Brain pericyte (primary cell): ENCODE data around the gene ZNF831.

Experiments
- DNase-seq: peaks from one replicate; pipeline ENCODE4 v3.0.0-alpha.2; 2012; ENCODE audit warnings: low read depth, low spot score

ZNF831 gene

DNA sequence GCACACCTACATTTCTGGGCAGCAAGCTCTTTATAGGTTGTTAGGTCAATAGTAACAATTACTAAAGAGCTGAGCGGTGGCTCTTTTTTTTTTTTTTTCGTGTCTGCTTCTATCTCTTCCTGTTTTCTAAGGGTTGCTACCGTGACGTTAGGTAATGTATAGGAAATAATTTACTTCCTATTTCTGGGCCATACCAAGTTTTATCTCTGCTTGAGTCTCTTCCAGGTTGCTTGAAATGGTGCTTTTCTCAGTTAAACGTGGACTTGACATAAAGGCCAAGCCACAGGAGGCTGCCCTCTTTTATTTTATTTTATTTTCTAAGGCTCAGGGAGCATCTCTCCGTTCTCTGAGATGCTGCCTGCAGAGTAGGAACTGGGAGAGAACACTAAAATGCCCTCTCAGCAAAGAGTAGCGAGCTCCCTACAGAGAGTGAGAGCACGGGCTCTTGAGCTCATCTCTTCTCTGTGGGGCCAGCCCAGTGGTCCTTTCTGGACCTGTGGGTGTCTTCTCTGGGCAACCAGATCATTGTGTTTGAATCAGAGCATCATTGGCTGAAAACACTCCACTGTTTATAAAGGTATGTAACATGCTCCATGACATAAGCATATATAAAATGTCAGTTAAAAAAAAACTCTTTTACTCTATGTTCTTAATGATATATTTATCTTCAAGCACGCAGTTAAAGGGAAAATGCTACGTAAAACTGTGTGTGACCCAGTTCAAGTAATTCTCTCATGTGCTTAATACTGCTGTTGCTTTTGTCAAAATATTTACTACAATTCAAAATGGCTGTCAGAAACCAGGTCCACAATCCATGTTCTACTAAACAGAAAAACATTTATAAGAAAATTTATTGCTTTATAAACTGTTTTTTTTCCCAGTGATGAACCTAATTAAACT is at the start of gene ZNF831:
ZNF831 (plus strand) TSS at position 191 of the 900 bp plus-strand sequence. CDS start 27,199 bp downstream, outside the sequence.
- DNase-seq = no peak

DNA sequence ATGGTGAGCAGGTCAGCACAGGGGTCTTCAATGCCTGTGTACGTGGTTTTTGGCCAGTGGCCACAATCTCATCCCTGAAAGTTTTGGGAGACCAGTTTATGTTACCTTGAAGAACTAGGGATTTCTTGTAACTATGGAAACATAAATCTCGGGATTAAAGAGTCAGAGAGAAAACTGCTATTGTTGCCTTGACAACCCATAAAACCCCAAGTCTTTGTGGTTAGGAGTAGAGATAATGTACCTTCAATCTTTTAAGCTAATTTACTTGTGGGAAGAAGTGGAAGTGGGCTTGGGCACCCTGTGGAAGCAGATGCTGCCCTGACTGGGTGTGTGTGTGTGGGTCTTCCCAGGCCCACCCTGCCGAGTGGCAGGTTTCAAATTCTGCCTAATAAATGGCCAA is 46.1 kb upstream of the ZNF831 start:
- DNase-seq = no peak

DNA sequence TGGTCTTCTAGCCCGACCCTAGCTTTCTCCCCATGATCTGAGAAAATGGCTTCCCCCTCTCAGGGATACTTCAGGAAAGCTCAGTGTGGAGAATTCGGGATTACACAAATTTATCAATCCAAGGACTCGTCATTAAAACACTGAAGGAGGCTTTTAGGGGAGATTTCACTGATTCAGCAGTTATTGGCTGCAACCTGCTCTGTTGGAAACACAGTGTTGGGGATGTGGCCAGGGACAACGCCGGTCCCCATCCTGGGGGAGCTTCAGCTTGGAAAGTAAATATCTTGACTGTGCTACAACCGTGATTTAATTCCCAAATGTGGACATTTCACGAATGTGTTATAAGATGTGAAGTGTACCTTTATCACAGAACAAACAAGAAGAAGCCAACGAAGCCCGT is 44.8 kb upstream of the ZNF831 start:
- DNase-seq = no peak

DNA sequence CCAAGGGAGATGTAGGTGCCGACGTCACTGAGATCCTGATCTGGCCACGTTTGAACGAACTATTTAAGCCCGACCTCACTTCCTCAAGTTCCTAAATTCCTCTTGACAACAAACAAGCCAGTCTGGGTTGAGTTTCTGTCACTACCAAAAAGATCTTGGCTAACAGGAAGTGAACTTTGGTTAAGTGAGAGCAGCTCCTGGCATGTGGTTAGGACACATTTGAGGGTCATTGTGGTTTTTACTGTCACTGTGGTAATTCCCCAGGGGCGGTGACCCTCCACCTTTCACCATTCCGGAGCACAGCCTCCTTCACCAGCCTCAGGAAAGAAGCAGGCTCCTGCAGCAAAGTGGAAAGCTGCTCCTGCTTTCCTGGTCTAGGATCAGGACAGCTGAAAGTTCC is 43.1 kb upstream of the ZNF831 start:
- DNase-seq = no peak

DNA sequence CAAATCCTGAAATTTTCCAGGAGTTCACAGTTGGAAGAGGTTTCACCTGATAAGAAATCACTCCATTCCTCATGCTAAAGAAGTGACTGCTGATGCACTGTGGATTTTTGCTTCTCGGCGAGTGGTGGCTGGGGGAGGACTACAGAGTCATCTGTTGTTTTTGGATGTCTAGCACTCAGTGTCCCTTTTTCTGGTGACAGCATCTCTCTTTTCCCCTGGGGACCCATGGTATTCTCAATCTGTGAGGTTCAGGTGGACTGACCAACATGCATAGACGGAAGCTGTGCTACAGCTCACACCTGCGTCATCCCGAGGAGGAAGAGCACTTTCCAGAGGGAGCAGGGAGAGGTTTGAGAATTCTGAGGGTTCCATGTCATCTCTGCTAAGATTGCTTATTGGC is 42.7 kb upstream of the ZNF831 start:
- no peak for DNase-seq

DNA sequence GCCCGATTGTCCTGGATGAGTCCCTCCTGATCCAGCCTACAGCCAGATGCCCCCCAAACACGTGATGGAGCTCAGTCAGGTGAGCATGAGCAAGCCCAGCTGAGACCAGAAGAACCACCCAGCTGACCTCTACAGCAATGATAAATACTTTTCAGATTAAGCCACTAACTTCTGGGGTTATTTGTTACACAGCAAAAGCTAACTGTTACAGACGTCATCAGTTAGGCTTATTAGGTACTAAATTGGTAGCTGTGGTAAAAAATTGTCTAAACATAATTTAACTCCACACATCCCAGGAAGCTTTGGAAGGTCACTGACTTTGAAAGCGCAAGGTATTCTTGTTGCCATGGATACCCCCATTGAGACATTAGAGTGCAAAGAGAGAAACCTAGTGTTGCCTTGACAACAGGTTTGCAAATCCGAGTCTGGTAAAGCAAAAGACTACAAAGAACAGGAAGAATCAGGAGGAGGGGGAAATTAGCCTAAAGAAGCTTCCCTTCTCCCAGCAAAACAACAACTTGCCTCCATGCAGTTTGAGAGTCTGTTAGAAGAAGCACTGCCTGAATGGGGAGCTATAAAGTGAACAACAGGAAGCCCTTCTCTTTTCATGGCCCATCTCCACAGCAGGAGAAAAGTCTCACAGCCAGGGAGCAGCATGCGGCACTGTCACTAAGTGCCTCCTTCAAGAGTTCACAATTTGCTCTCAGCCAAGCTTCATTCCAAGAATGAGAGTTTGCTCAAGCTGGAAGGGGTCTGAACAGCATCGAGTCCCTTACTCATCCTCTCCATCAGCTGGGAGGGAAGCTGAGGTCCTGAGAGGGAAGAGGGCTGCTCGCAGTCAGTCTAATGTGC is 41.7 kb upstream of the ZNF831 start:
- DNase-seq = no peak

DNA sequence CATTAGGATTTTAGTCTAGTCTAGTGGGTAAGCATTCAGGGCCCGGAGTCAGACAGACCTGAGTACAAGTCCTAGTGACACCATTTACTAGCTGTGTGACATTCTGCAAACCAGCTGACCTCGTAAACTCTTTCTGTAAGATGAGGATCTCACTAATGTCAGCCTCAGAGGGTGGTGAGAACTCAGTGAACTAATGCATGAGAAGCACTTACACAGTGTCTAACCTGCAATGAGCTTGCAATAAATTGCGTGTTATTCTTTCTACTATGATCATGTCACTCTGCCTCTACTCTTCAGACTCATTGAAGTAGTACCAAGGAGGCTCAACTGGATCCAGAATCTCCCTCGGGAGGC is 41.1 kb upstream of the ZNF831 start:
- DNase-seq = no peak

DNA sequence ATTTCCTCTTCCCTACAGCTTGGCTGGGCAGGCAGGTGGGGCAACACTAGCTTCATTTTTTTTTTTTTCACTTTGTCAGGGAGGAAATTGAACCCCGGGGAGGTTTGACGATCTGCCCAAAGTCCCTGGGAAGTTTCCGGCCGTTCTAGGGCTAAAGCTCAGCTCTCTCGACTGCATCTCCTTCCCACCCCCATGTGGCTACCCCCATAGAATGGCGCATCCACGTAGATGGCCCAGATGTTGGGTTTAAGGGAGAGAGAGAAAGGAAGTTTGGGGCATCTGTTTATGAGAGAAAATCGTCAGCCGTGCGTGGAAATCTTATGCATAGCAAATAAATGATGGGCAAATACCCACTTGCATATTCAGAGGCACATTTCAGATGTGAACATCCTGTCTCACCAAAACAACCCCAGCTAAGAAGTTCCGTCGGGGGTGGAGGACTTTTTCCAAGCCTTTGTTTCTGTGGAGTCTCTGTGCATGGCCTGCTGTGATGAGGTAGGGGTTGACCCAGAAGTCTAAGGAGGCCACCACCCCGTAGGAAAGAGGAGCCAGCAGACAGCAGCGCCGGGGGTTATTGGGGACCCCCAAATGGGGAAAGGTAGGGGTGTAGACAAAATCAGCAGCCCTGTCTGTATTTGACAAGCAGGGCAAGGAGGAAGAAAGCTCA is 40.5 kb upstream of the ZNF831 start:
- no peak for DNase-seq

DNA sequence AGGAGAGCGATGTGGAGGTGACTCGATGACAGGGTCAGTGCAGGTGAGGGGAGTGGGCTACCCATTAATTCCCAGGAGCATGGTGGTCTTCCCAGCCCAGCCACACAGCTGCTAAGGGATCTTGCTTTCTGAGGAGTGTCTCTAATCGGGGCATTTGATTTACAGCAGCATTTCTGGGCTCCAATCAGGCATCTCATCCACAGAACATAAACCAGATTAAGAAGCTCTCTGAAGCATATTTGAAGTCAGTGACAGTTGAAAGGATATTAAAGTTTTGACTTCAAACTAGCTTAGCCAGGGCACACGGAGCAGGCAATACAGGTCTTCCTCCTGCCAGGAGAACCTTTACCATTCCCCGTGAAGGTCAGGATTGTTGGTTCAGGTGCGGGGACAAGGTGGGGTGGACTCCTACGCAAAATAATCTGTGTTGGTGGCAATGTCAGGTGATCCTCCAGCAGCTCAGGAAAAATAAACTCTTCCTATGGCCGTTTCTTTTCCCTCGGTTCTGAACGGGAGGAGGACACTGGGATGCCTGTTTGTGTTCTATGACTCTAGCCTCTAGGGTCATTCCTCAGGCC is 39.9 kb upstream of the ZNF831 start:
- DNase-seq = no peak

DNA sequence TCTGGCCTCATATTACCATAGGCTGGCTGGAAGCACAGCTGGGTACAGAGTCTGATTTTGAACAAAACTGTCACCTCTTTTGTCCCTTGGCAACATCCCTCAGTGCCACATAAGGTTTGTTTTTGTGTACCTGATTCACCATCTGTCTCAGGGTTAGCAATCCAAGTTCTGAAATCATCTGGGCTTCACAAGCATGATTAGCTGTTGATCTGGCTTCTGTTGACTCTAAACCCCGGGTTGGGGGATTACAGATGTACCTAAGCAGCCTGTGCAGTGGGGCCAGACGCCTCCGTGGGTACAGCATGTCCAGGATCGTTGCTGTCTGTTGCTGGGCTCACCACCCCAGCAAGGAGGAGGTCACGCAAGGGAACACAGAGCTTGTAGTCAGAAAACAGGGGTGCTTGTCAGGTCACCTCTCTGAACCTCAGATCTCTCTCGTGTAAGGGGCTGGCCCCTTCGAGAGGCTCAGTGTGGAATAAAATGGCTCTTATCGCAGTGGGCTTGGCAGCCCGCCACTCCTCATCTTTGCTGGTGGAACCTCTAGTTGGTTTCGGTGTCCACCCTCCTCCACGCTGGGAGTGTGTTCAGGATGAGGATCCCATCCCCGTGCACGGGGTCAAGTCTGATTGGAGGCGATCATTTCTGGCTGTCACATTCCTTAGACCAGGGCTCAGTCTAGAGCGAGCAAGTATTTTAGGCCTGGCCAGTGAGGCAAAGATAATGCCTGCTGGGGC is 39.2 kb upstream of the ZNF831 start:
- DNase-seq = no peak

DNA sequence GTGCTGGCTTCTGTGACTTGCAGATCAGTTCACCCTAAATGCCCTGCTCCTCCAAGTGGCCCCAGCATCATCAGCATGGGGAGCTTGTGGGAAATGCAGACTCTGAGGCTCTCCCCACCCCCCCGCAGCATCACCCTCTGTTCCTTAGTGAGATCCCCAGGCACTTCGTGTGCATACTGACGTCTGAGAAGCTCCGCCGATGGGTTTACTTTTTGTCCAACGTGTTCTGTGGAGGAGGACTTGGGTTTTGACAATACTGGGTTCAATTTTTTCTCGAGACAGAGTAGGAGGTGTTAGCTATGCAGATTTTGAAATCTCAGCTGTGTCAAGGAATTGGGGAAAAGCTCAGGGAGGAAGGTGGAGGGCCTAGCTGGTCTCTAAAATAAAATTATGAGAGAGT is 38.3 kb upstream of the ZNF831 start:
- DNase-seq = no peak

DNA sequence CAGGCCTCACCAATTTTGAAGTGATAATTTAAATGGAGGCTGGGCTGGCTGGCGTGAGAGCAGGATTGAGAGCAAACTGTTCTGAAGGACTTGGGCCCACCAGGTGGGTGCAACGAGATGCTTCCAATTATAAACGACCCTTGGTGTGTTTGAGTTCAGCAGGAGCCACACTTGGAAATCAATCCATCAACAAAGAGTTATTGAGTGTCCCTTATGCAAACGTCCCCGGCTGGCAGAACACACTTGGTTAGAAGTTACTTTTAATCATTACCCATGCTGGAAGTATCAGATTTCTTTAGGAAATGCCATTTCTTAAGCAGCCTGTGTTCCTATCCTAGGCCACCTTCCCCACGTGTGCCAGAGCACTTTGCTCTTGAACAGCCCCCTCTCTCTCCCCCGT is 37.8 kb upstream of the ZNF831 start:
- DNase-seq = no peak

DNA sequence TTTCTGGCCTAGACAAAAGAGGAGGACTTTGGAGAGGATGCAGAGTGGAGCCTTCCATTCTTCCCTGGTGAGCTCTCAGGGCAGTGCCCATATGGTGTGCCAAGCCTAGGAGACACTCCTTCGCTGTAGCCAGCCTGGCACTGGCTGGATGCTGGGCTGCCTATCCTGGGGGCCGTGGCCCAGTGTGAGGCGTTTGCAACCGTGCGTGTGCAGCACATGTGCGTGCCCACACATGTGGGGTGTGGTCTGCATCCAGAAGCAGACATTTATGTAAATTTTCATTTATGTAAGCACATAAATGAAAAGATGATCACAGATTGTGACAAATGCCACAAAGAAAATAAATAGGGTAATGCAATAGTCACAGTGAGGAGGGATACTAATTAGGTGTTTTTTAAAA is 35.8 kb upstream of the ZNF831 start:
- DNase-seq = no peak

DNA sequence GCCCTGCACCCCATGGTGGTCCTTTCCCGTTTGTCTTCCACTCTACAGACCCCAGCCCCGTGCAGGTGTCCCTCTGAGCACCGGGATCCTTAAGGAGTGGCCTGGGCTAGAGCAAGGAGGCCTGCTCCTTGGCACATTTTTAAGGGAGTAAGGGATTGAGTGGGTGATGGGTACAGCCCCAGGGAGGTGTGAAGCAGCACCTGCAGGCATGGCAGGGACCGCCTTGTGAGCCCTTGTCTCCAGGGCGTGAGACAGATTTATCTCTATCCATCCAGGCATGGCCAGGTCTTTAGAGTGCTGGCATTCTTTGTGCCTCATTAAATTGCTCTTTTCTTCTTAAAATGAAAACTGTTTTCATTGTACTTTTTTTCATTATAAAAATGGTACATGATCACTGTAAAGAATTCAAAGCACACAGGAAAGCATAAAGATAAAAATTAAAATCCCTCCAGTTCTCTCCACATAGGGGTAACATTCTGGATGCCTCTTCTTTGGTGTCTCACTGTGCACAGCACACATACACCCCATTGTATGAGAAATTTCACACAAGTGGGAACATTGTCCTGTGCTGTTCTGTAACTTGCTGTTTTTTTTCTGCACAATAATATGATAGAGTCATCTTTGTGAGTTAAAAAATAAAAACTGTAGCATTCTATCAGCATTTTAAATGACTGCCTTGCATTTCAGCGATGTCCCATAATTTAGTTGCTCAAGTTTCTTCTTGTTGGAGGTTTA is 31.9 kb upstream of the ZNF831 start:
- no peak for DNase-seq

DNA sequence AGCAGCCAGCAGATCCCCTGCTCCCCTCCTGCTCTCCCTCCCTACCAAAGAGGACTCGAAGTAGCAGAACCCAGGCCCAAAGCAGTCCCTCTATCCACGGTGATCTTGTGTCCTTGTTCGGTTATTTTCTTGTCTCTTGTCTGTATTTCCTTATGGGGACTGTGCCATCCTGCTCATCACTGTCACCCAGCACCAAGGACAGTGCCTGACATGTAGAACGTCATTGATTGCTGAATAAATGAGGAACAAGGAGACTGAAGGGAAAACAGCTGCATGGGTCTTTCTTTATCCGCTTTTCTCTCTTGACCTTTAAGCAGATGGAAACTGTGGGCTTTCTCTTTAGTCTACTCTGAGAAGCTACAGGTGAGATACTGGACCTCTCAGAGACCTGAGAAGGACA is 29.4 kb upstream of the ZNF831 start:
- no peak for DNase-seq

DNA sequence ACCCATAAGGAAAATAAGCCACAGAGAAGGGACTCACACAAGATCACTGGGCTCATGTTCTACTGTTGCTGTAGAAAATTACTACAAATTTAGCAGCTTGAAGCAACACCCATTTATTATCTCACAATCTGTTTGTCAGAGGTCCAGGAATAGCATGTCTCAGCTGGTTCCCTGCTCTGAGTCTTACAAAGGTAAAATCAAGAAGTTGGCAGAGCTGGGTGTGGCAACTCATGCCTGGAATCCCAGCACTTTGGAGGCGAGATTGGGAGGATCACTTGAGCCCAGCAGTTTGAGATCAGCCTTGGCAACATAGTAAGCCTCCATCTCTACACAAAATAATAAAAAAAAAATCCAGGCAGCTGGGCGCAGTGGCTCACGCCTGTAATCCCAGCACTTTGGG is 28.5 kb upstream of the ZNF831 start:
- DNase-seq = no peak

DNA sequence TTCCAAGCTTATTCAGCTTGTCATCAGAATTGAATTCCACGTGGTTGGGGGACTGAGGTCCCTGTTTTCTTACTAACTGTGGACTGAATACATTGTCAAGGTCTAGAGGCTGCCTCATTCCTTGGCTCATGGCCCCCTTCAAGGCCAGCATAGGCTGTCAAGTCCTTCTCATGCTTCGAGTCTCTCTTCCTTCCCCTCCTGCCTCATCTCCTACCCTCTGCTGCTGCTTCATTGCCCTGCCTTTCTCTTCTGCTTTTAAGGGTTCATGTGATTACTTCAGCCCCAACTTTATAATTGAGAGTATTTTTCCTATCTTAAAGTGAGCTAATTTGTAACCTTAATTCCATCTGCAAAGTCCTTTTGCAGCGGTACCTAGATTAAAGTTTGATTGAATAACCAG is 27.6 kb upstream of the ZNF831 start:
- DNase-seq = no peak

DNA sequence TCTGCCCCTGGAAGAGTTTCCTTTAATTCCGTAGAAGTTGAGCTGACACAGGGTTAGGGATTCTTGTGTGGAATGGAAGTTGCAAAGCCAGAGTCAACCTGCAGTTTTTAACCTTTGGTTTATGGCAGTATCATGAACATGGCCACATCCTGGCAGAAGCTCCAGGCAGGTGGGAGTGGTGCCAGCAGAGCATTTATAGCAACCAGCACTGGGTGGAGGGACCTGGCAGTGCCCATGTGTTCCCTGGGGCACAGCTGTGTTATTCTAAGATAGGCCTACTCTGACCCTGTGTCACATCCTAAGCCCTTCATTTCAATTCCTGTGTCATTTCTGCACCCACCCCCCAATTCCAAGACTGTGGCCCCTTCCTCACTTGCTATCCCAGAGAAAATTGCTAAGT is 26.1 kb upstream of the ZNF831 start:
- no peak for DNase-seq

DNA sequence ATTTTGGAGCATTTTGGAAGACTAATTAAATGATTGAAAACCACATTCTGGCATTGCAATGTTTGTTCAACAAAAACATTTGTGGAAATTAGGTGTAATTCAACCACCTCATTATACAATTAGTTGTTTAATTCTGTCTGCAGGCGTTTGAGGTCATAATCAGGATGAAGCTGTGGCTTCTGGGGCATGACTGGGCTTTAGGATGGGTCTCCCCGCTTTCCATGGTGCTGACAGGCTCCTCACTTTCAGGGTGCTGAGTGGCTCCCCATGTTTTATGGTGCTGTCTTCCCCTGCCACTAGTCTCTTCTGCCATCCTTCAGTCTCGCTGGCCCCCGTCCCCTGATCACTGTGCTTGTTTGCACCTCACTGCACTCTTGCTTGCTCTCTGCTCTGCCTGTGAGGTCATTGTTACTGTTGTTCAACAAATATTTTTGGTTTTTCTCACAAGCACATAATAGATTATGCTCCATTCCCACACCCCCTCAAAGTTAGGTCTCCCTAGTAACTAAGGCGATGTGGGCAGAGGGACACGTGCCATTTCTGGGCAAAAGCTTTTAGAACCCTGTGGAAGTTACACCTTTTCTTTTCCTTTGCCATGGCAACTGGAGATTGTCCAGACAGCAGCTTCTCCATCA is 25.4 kb upstream of the ZNF831 start:
- no peak for DNase-seq

DNA sequence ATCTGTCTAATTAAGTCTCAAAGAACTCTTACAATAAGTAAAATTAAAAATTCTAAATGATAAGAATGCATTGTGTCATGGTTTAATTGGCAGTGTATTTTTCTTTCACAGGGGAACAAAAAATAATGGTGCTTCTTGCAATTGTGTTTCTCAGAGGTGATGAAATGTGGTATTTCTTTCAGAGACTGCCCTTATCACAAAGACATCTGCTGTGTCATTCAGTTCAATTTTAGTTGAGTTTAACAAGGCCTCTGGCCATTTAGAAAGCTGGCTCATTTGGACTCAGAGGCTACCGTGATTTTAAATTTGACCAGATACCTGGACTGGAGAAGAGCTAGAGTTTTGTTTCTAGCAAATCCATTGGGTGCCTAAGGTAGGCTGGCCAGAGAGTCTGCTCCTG is 23.6 kb upstream of the ZNF831 start:
- no peak for DNase-seq
